Stimulated activated CD4-positive, alpha-beta T cell treated with anti-CD3 and anti-CD28 coated beads, Interleukin-4, amount 100 ng/mL, for 1 hour (primary cell): Measurements from ENCODE around the gene EPHA1.

ENCODE experiments used
- DNase-seq: peaks from one replicate; pipeline ENCODE4 v3.0.0-alpha.2; 2020

Gene EPHA1

GRCh38 chr7:143368387-143368786 lies 40.3 kb downstream of the EPHA1 start:
- no peak for DNase-seq

- no peak for DNase-seq
These were observed 40.7 kb downstream of the EPHA1 start for GRCh38 chr7:143367972-143368371.

GRCh38 chr7:143363016-143363937 lies 45.4 kb downstream of the EPHA1 start:
- DNase-seq, result no peak

- DNase-seq, result peak; percentile 23
These were observed 46.3 kb downstream of the EPHA1 start, which contains the start of gene FAM131B for GRCh38 chr7:143362131-143363015. Gene FAM131B, minus strand, starts transcription at chr7:143362713. Its CDS starts 110 bp downstream, at chr7:143362603.

- no peak for DNase-seq
These were observed 47.0 kb downstream of the EPHA1 start for GRCh38 chr7:143361552-143362130.

GRCh38 chr7:143360788-143361551 lies 47.7 kb downstream of the EPHA1 start:
- no peak for DNase-seq

GRCh38 chr7:143359771-143360353 lies 48.8 kb downstream of the EPHA1 start:
- DNase-seq, result no peak

- no peak for DNase-seq
These were observed 50.0 kb downstream of the EPHA1 start for GRCh38 chr7:143358626-143359025.

GRCh38 chr7:143356414-143357050 lies 52.1 kb downstream of the EPHA1 start:
- no peak for DNase-seq

GRCh38 chr7:143355450-143356385 lies 52.9 kb downstream of the EPHA1 start:
- no peak for DNase-seq

- no peak for DNase-seq
These were observed 53.7 kb downstream of the EPHA1 start for GRCh38 chr7:143354965-143355364.

GRCh38 chr7:143354376-143354775 lies 54.3 kb downstream of the EPHA1 start:
- no peak for DNase-seq

GRCh38 chr7:143352531-143353002 lies 56.1 kb downstream of the EPHA1 start:
- no peak for DNase-seq

GRCh38 chr7:143351574-143351973 lies 57.1 kb downstream of the EPHA1 start:
- no peak for DNase-seq

- no peak for DNase-seq
These were observed 57.6 kb downstream of the EPHA1 start for GRCh38 chr7:143351060-143351459.

- DNase-seq, result no peak
These were observed 60.7 kb downstream of the EPHA1 start for GRCh38 chr7:143347950-143348349.

- DNase-seq, result no peak
These were observed 62.6 kb downstream of the EPHA1 start for GRCh38 chr7:143346018-143346417.

- DNase-seq, result peak; percentile 66
These were observed 63.2 kb downstream of the EPHA1 start for GRCh38 chr7:143345428-143345900.

- no peak for DNase-seq
These were observed 65.1 kb downstream of the EPHA1 start for GRCh38 chr7:143343596-143343995.

- no peak for DNase-seq
These were observed 66.8 kb downstream of the EPHA1 start for GRCh38 chr7:143341842-143342241.
